H1 (cell line): ENCODE results near the gene MYO5A. TPM values are rescaled to one million over a fixed set of nuclear protein-coding genes. Genes with fewer than 3 reads are reported as not detected.
A peak's percentile ranks its signal among the peaks of the same experiment; 100 is the strongest.

Experiments
- CTCF ChIA-PET: fragments of 300-600 bp; sonication (Branson Sonifier 250); formaldehyde crosslinking; loops from one replicate; lab custom pipeline; 2021; ENCODE audit not compliant: partially characterized antibody; lab: Charles Lee
- POLR2A ChIA-PET: fragments of 300-600 bp; sonication (Branson Sonifier 250); formaldehyde crosslinking; loops from one replicate; lab custom pipeline; 2021; ENCODE audit warnings: inconsistent platforms; ENCODE audit not compliant: partially characterized antibody; lab: Charles Lee
- DNase-seq, 2 experiments: peaks; one replicate each; pipeline versions ENCODE4 v3.0.0 to v3.0.0-alpha.2; 2010 to 2022; ENCODE audit warnings: low spot score in 2 of 2, low read depth in 1 of 2, mixed read lengths in 1 of 2
- FAIRE-seq: peaks from 2 replicates; lab custom pipeline; 2011; peaks lifted over from hg19 to GRCh38; lab: Jason Lieb, UNC
- H2AFZ ChIP-seq: 2 replicates; pipeline ENCODE4 v1.8.1; 2012; ENCODE audit warnings: low read length, inconsistent platforms
- H2AK5ac ChIP-seq: 2 replicates; pipeline ENCODE4 v1.6.1; 2013; ENCODE audit warnings: low read depth, low read length
- H2BK120ac ChIP-seq: replicated peaks from 2 replicates; pipeline ENCODE3; 2013; ENCODE audit warnings: low read depth, low read length, inconsistent platforms
- H2BK12ac ChIP-seq: 2 replicates; pipeline ENCODE4 v1.6.1; 2013; ENCODE audit warnings: low read depth, low read length
- H2BK15ac ChIP-seq: 2 replicates; pipeline ENCODE4 v1.6.1; 2013; ENCODE audit warnings: low read length
- H2BK20ac ChIP-seq: 2 replicates; pipeline ENCODE4 v1.6.1; 2013; ENCODE audit warnings: low read length
- H2BK5ac ChIP-seq: 2 replicates; pipeline ENCODE4 v1.6.1; 2013; ENCODE audit warnings: low read depth, low read length
- H3K14ac ChIP-seq: 2 replicates; pipeline ENCODE4 v1.6.1; 2013; ENCODE audit warnings: inconsistent platforms; ENCODE audit not compliant: insufficient read length
- H3K18ac ChIP-seq: 2 replicates; pipeline ENCODE4 v1.6.1; 2013; ENCODE audit warnings: low read length; ENCODE audit errors: extremely low read depth
- H3K23ac ChIP-seq: 2 replicates; pipeline ENCODE4 v1.6.1; 2013; ENCODE audit warnings: inconsistent platforms; ENCODE audit not compliant: insufficient read length
- H3K23me2 ChIP-seq: 2 replicates; pipeline ENCODE4 v1.6.1; 2013; ENCODE audit warnings: low read depth, low read length
- H3K27ac ChIP-seq: 2 replicates; pipeline ENCODE4 v1.6.1; 2011; ENCODE audit warnings: low read depth, low read length, inconsistent platforms
- H3K27me3 ChIP-seq, 4 experiments: replicated peaks in 1 of 4; 1 replicate in 1 of 4; 2 replicates in 3 of 4; pipeline versions ENCODE4 v1.6.1 to v1.8.1; 2011 to 2013; ENCODE audit warnings: low read length in 3 of 4, mild to moderate bottlenecking in 3 of 4, inconsistent platforms in 2 of 4, mixed read lengths in 2 of 4, moderate library complexity in 1 of 4; ENCODE audit not compliant: control insufficient read depth in 3 of 4, insufficient read depth in 3 of 4; ENCODE audit errors: extremely low read depth in 1 of 4
- H3K36me3 ChIP-seq, 4 experiments: 2 replicates each; pipeline versions ENCODE4 v1.6.1 to v1.8.1; 2011 to 2013; ENCODE audit warnings: mild to moderate bottlenecking in 4 of 4, low read length in 3 of 4, moderate library complexity in 2 of 4, control low read depth in 1 of 4, inconsistent platforms in 1 of 4; ENCODE audit not compliant: insufficient read depth in 4 of 4, control insufficient read depth in 2 of 4
- H3K4ac ChIP-seq: replicated peaks from 2 replicates; pipeline ENCODE3; 2013; ENCODE audit warnings: low read length, low read depth, mixed read lengths, inconsistent platforms; ENCODE audit not compliant: insufficient read length
- H3K4me1 ChIP-seq, 4 experiments: replicated peaks in 1 of 4; 1 replicate in 1 of 4; 2 replicates in 3 of 4; pipeline versions ENCODE4 v1.6.1 to v1.8.1; 2011 to 2013; ENCODE audit warnings: low read length in 3 of 4, inconsistent platforms in 2 of 4, mixed read lengths in 1 of 4; ENCODE audit not compliant: insufficient read depth in 4 of 4, control insufficient read depth in 3 of 4
- H3K4me2 ChIP-seq, 2 experiments: 2 replicates each; pipeline versions ENCODE4 v1.6.1 to v1.8.1; 2011 to 2013; ENCODE audit warnings: low read depth in 2 of 2, low read length in 2 of 2, control low read depth in 1 of 2, inconsistent platforms in 1 of 2, mild to moderate bottlenecking in 1 of 2; ENCODE audit not compliant: insufficient read depth in 1 of 2
- H3K4me3 ChIP-seq, 4 experiments: fragments of 200-600, 300-600 bp in 1 of 4; sonication (generic), shearing (Covaris generic), sonication (Bioruptor Twin) in 1 of 4; 2 replicates each; pipeline versions ENCODE4 v1.5.1 to v1.8.1; 2011 to 2016; ENCODE audit warnings: low read length in 4 of 4, low read depth in 3 of 4, control low read depth in 2 of 4, inconsistent platforms in 2 of 4, mild to moderate bottlenecking in 2 of 4, mixed read lengths in 1 of 4, moderate library complexity in 1 of 4; ENCODE audit not compliant: insufficient read depth in 2 of 4; ENCODE audit errors: extremely low read depth in 1 of 4
- H3K56ac ChIP-seq: replicated peaks from 2 replicates; pipeline ENCODE3; 2013; ENCODE audit warnings: low read depth, mild to moderate bottlenecking, mixed read lengths, low read length, inconsistent platforms; ENCODE audit not compliant: insufficient read length
- H3K79me1 ChIP-seq: 2 replicates; pipeline ENCODE4 v1.6.1; 2013; ENCODE audit warnings: low read depth, low read length, control low read depth
- H3K79me2 ChIP-seq, 2 experiments: 2 replicates each; pipeline versions ENCODE4 v1.6.1 to v1.8.1; 2012 to 2013; ENCODE audit warnings: low read length in 2 of 2, mild to moderate bottlenecking in 2 of 2, inconsistent platforms in 1 of 2; ENCODE audit not compliant: insufficient read depth in 2 of 2, control insufficient read depth in 1 of 2
- H3K9ac ChIP-seq, 4 experiments: replicated peaks in 1 of 4; 1 replicate in 1 of 4; 2 replicates in 3 of 4; pipeline versions ENCODE4 v1.6.1 to v1.8.1; 2011 to 2013; ENCODE audit warnings: low read depth in 3 of 4, low read length in 3 of 4, control low read depth in 2 of 4, mild to moderate bottlenecking in 2 of 4, moderate library complexity in 2 of 4, inconsistent platforms in 1 of 4; ENCODE audit errors: extremely low read depth in 1 of 4
- H3K9me3 ChIP-seq, 2 experiments: 2 replicates each; pipeline versions ENCODE4 v1.6.1 to v1.8.1; 2012 to 2013; ENCODE audit warnings: mild to moderate bottlenecking in 2 of 2, moderate library complexity in 2 of 2, control low read depth in 1 of 2, inconsistent platforms in 1 of 2, low read depth in 1 of 2, low read length in 1 of 2, mixed read lengths in 1 of 2; ENCODE audit not compliant: insufficient read depth in 2 of 2
- H4K20me1 ChIP-seq, 2 experiments: replicated peaks in 1 of 2; 2 replicates each; pipeline versions ENCODE3 to v1.8.1; 2011 to 2013; ENCODE audit warnings: inconsistent platforms in 2 of 2, low read length in 2 of 2, mild to moderate bottlenecking in 1 of 2; ENCODE audit not compliant: insufficient read depth in 2 of 2, control insufficient read depth in 1 of 2
- H4K5ac ChIP-seq: 2 replicates; pipeline ENCODE4 v1.6.1; 2013; ENCODE audit warnings: low read length, low read depth, mixed read lengths, inconsistent platforms; ENCODE audit not compliant: insufficient read length
- H4K8ac ChIP-seq: 2 replicates; pipeline ENCODE4 v1.8.0; 2013; ENCODE audit warnings: mild to moderate bottlenecking, moderate library complexity, low read length, inconsistent platforms; ENCODE audit not compliant: insufficient read depth; ENCODE audit errors: extremely low read depth
- H4K91ac ChIP-seq: replicated peaks from 2 replicates; pipeline ENCODE3; 2013; ENCODE audit warnings: low read length, mixed read lengths, inconsistent platforms; ENCODE audit not compliant: insufficient read length
- CEBPB ChIP-seq: IDR thresholded peaks from 2 replicates; pipeline ENCODE4 v1.6.1; 2012; ENCODE audit warnings: low read depth, low read length
- SRF ChIP-seq: IDR thresholded peaks from 2 replicates; pipeline ENCODE4 v1.6.1; 2011; ENCODE audit warnings: mild to moderate bottlenecking, low read depth, low read length, moderate library complexity
- WGBS, 2 experiments: shearing (Covaris generic) in 1 of 2; methylation state at CpG; one replicate each; pipeline versions ENCODE4 v1.1.6 to v1.1.7; 2013 to 2015; ENCODE audit warnings: low lambda C conversion rate in 2 of 2, mixed read lengths in 2 of 2, inconsistent platforms in 1 of 2, low coverage in 1 of 2, missing lambda C conversion rate in 1 of 2; ENCODE audit not compliant: insufficient replicate concordance in 2 of 2, insufficient coverage in 1 of 2, insufficient read length in 1 of 2; ENCODE audit errors: extremely low coverage in 1 of 2, missing lambda C conversion rate in 1 of 2; 5-methylcytosine and 5-hydroxymethylcytosine counted together
- polyA plus RNA-seq, 7 experiments: library from polyadenylated mRNA; depleted of rRNA in 3 of 7; stranded (reverse) in 5 of 7; unstranded in 2 of 7; fragments of >200 nt in 5 of 7; fragments of 200-250 nt in 2 of 7; gene quantifications; 1 replicate in 5 of 7; 2 replicates in 1 of 7; 4 replicates in 1 of 7; pipeline versions ENCODE4 v1.2.1 to v1.2.3, GENCODE V29; 2011 to 2013; ENCODE audit warnings: missing spikeins in 2 of 7, mixed read lengths in 2 of 7
- total RNA-seq: library from RNA; stranded (reverse); fragmentation: NEBNext Ultra II Directional; extraction: Animal tissue kit (Norgen Biotek cat#: 25700); gene quantifications from 2 replicates; pipeline ENCODE4 v1.2.1, GENCODE V29; 2021

Gene MYO5A
- total and polyA plus RNA-seq, 2 of the 8 experiments (the other 6 are each of a cell fraction or from before 2014, with no cell fraction given), result 11.4 to 24.7 TPM

DNA sequence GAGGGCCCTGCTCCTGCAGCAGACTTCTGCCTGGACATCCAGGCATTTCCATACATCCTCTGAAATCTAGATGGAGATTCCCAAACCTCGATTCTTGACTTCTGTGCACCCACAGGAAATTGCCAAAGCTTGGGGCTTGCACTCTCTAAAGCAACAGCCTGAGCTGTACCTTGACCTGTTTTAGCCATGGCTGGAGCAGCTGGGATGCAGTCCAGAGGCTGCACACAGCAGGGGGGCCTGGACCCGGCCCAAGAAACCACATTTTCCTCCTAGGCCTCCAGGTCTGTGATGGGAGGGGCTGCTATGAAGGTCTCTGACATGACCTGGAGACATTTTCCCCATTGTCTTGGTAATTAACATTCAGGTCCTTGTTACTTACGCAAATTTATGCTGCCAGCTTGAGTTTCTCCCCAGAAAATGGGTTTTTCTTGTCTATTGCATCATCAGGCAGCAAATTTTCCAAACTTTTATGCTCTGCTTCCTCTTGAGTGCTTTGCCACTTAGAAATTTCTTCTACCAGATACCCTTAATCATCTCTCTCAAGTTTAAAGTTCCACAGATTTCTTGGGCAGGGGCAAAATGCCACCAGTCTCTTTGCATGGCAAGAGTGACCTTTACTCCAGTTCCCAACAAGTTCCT, 11.8 kb upstream of the MYO5A start:
- Histone ChIP-seq H3K4ac (no peak overlapping the region), H2BK12ac (no peak overlapping the region), H3K4me3 (no peak overlapping the region), H3K9me3 (peaks cover 8 to 14% of the 10 kb centered on the region in 2 experiments; a peak in 3 of 4 replicates), H4K5ac (no peak overlapping the region), H4K8ac (no peak overlapping the region; the same call in 1 of the 2 replicates), H2AK5ac (no peak overlapping the region), H3K79me2 (no peaks in the 10 kb centered on the region), H3K79me1 (no peaks in the 10 kb centered on the region), H3K56ac (no peak overlapping the region), H3K23ac (no peak overlapping the region), H3K27ac (no peak overlapping the region), H3K27me3 (no peaks in the 10 kb centered on the region), H3K4me1 (no peaks in the 10 kb centered on the region), H3K23me2 (no peaks in the 10 kb centered on the region), H3K18ac (no peak overlapping the region), H2BK15ac (no peak overlapping the region), H3K9ac (no peak overlapping the region), H4K91ac (no peak overlapping the region), H2AFZ (no peak overlapping the region), H2BK5ac (no peak overlapping the region), H3K36me3 (no peaks in the 10 kb centered on the region), H4K20me1 (no peaks in the 10 kb centered on the region), H3K4me2 (no peak overlapping the region), H3K14ac (no peak overlapping the region), H2BK120ac (no peak overlapping the region), H2BK20ac (no peak overlapping the region)
- no peak for DNase-seq
- FAIRE-seq, result no peak
- no peak for TF ChIP-seq SRF
- TF ChIP-seq CEBPB, result peak; percentile 36; the same call in 1 of the 2 replicates
- CTCF ChIA-PET, result no interaction called here
- WGBS, 2 experiments, result 93% methylated on average over 3 of the region's 3 CpGs; no CpG with 5 or more reads in 1 of the 2 experiments
- POLR2A ChIA-PET, result no interaction called here
